ENCODE data around the gene AXIN1.

GRCh38 chr16:290015-290680 lies 62.4 kb downstream of the AXIN1 start:
- no peak for TF ChIP-seq CTCF (IDR thresholded peaks at IDR 0.05)
- TF ChIP-seq POLR2A (IDR thresholded peaks at IDR 0.05), result no peak

All from thyroid gland (tissue), 4 donors.